WTC11 (cell line): ENCODE data around the gene FXN.

Source experiments
- CBFB ChIP-seq: sonication (generic); formaldehyde crosslinking; IDR thresholded peaks from 2 replicates; pipeline ENCODE4 v1.8.1; 2022; ENCODE audit warnings: mild to moderate bottlenecking, low read depth, missing genetic modification reagents
- FOXJ3 ChIP-seq: sonication (generic); formaldehyde crosslinking; IDR thresholded peaks from 2 replicates; pipeline ENCODE4 v1.9.0; 2021; ENCODE audit warnings: missing genetic modification reagents, mild to moderate bottlenecking, borderline replicate concordance
- HMGA2 ChIP-seq: fragments of 250-450 bp; sonication (Bioruptor Pico); IDR thresholded peaks from 2 replicates; pipeline ENCODE4 v1.4.0; 2021; ENCODE audit warnings: mild to moderate bottlenecking, moderate library complexity
- IRF2 ChIP-seq: sonication (generic); formaldehyde crosslinking; IDR thresholded peaks from 2 replicates; pipeline ENCODE4 v1.8.0; 2022; ENCODE audit warnings: low read depth, missing genetic modification reagents, borderline replicate concordance
- JUN ChIP-seq: sonication (generic); formaldehyde crosslinking; IDR thresholded peaks from 2 replicates; pipeline ENCODE4 v1.8.0; 2023; ENCODE audit warnings: mild to moderate bottlenecking, missing genetic modification reagents
- KAT7 ChIP-seq: sonication (generic); formaldehyde crosslinking; IDR thresholded peaks from 2 replicates; pipeline ENCODE4 v1.8.1; 2023; ENCODE audit warnings: missing genetic modification reagents, mild to moderate bottlenecking, borderline replicate concordance
- NFE2L1 ChIP-seq: sonication (generic); formaldehyde crosslinking; IDR thresholded peaks from 2 replicates; pipeline ENCODE4 v1.8.1; 2023; ENCODE audit warnings: missing genetic modification reagents
- NR2C2 ChIP-seq: sonication (generic); formaldehyde crosslinking; IDR thresholded peaks from 2 replicates; pipeline ENCODE4 v1.8.0; 2022; ENCODE audit warnings: mild to moderate bottlenecking, missing genetic modification reagents
- ZNF121 ChIP-seq: sonication (generic); formaldehyde crosslinking; IDR thresholded peaks from 2 replicates; pipeline ENCODE4 v1.8.0; 2023; ENCODE audit warnings: missing genetic modification reagents
- ZNF263 ChIP-seq: sonication (generic); formaldehyde crosslinking; IDR thresholded peaks from 2 replicates; pipeline ENCODE4 v1.8.1; 2022; ENCODE audit warnings: low read depth, mild to moderate bottlenecking, moderate library complexity, missing genetic modification reagents
- ZNF416 ChIP-seq: fragments of 250-450 bp; sonication (Bioruptor Pico); IDR thresholded peaks from 2 replicates; pipeline ENCODE4 v1.9.0; 2021; ENCODE audit warnings: mild to moderate bottlenecking, inconsistent platforms
- TF ChIP-seq, protein P1 (sequence below): fragments of 200-600 bp; IDR thresholded peaks from 2 replicates; pipeline ENCODE4 v1.8.0; 2022; ENCODE audit warnings: antibody characterized with exemption
- TF ChIP-seq, protein P2 (sequence below): fragments of 250-450 bp; sonication (Bioruptor Pico); IDR thresholded peaks from 2 replicates; pipeline ENCODE4 v1.9.0; 2021; ENCODE audit warnings: mild to moderate bottlenecking
- TF ChIP-seq, protein P3 (sequence below): sonication (generic); formaldehyde crosslinking; IDR thresholded peaks from 2 replicates; pipeline ENCODE4 v1.8.0; 2022; ENCODE audit warnings: mild to moderate bottlenecking, missing genetic modification reagents

DNA sequence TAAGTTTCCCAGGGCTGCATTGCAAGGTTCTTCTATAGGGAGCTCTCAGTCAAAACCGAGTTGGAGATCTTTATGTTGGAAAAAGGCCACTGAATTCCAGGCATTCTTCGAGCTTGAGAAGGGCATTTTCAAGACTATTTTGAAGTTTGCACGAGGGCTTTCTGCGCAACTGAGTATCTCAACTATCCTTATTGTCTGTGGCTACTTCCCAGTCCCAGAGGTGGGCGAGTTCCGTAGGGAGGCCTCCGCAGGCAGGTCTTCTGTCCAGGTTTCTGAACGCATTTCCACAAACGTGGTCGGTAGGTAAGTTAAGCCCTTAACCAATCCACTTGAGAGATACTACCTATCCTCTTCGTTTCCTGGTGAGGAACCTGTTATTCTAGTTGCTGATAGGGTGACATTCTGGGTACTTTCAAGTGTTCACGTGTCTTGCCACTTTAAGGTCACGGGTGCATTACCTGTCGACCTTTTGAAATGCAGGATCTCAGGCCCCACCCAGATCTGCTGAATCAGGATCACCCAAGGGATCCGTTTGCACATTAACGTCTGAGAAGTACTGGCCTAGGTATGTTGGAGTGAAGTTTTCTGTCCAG lies 87.1 kb downstream of the FXN start:
- TF ChIP-seq, protein P1, sequence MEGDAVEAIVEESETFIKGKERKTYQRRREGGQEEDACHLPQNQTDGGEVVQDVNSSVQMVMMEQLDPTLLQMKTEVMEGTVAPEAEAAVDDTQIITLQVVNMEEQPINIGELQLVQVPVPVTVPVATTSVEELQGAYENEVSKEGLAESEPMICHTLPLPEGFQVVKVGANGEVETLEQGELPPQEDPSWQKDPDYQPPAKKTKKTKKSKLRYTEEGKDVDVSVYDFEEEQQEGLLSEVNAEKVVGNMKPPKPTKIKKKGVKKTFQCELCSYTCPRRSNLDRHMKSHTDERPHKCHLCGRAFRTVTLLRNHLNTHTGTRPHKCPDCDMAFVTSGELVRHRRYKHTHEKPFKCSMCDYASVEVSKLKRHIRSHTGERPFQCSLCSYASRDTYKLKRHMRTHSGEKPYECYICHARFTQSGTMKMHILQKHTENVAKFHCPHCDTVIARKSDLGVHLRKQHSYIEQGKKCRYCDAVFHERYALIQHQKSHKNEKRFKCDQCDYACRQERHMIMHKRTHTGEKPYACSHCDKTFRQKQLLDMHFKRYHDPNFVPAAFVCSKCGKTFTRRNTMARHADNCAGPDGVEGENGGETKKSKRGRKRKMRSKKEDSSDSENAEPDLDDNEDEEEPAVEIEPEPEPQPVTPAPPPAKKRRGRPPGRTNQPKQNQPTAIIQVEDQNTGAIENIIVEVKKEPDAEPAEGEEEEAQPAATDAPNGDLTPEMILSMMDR = no peak
- no peak for TF ChIP-seq FOXJ3 (CRISPR knock-in tag)
- no peak for TF ChIP-seq ZNF121 (CRISPR knock-in tag)
- no peak for TF ChIP-seq CBFB (CRISPR knock-in tag)
- TF ChIP-seq KAT7 (CRISPR knock-in tag) = no peak
- no peak for TF ChIP-seq ZNF263 (CRISPR knock-in tag)
- TF ChIP-seq HMGA2 (CRISPR knock-in tag) = no peak
- TF ChIP-seq, protein P2, sequence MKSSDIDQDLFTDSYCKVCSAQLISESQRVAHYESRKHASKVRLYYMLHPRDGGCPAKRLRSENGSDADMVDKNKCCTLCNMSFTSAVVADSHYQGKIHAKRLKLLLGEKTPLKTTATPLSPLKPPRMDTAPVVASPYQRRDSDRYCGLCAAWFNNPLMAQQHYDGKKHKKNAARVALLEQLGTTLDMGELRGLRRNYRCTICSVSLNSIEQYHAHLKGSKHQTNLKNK (CRISPR knock-in tag) = no peak
- TF ChIP-seq NR2C2 (CRISPR knock-in tag) = no peak
- TF ChIP-seq ZNF416 (CRISPR knock-in tag) = no peak
- no peak for TF ChIP-seq JUN (CRISPR knock-in tag)
- no peak for TF ChIP-seq NFE2L1 (CRISPR knock-in tag)
- TF ChIP-seq, protein P3, sequence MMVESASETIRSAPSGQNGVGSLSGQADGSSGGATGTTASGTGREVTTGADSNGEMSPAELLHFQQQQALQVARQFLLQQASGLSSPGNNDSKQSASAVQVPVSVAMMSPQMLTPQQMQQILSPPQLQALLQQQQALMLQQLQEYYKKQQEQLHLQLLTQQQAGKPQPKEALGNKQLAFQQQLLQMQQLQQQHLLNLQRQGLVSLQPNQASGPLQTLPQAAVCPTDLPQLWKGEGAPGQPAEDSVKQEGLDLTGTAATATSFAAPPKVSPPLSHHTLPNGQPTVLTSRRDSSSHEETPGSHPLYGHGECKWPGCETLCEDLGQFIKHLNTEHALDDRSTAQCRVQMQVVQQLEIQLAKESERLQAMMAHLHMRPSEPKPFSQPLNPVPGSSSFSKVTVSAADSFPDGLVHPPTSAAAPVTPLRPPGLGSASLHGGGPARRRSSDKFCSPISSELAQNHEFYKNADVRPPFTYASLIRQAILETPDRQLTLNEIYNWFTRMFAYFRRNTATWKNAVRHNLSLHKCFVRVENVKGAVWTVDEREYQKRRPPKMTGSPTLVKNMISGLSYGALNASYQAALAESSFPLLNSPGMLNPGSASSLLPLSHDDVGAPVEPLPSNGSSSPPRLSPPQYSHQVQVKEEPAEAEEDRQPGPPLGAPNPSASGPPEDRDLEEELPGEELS = no peak
- TF ChIP-seq IRF2 (CRISPR knock-in tag) = no peak
